Measurements from ENCODE around the gene TSC22D2.

TSC22D2 gene

DNA sequence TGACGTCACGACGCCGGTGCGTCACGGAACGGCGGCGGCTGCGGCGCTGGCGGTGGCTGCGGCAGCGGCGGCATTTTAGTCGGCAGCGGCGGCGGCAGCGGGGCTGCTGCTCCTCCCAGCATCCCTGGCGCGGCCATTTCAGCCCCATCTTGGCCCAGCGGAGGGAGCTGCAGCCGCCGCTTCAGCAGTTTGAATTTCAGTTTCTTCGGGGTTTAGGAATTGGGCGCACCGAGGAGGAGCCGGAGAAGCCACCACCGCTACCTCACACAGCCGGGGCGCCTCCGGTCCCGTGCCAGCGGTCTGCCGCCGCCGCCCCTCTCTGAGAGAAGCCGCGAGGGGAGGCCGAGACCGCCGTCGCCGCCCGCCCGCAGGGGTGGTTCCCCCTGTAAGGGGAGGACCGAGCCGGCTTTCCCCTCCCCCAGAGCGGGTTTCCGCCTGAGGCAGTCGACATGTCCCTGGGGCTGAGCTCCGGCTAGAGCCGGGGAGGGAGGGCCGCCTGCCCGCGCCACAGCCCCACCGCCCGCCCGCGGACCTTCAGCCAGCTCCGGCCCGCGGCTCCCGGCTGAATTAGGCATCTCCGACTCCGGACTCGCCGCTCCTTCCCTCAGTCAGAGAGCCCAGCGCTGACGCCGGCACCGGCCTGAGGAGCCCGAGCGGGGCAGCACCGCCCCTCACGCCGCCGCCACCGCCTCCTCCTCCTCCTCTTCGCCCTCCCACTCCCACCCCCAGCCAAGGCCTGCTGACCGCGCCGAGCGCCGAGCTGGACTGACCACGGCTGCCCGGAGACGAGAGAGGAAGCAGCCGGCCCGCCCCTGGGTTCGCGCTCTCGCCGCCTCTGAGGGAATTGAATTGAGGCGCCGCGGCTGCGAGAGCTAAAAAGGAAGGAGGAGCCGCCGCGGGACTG, at the start of gene TSC22D2:
TSS of gene TSC22D2 (plus strand) at position 78 of the 904 bp plus-strand sequence. CDS start 1,053 bp downstream, outside the sequence.
- DNase-seq (ENCODE audit: low read depth): peak; percentile 85

DNA sequence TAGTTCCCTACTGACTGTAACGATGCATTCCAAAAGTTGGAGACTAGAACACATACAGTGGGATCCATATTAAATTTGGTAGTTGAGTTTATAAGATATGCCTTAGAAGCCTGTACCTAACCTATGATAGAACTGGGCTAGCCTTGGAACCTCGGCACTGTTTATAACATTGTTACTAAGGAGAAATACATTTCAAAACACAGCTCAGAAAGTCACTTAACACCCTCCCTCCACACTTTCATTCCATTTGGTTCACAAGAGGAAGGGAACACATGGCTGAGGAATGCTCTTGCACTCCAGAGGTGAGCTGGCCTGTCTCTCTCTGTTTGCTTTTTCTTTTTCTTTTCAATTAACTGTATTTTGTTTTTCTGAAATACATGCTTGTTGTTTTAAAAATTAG, 48.7 kb upstream of the TSC22D2 start:
- no peak for DNase-seq (ENCODE audit: low read depth)

DNA sequence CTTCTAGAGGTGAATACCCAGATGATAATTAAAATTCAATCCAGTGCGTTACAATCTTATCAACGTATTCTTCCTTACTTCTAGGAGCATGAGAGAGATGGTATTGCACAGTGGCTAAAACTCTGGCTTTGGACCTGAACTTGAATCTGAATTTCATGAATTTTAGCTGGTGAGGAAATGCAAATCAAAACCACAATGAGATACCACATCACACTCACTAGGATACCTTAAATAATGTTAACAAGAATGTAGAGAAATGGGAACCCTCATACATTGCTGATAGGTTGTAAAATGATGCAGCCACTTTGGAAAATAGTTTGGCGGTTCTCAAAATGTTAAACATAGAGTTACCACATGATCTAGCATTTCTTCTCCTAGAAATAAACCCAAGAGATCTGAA, 47.1 kb upstream of the TSC22D2 start:
- no peak for DNase-seq (ENCODE audit: low read depth)

DNA sequence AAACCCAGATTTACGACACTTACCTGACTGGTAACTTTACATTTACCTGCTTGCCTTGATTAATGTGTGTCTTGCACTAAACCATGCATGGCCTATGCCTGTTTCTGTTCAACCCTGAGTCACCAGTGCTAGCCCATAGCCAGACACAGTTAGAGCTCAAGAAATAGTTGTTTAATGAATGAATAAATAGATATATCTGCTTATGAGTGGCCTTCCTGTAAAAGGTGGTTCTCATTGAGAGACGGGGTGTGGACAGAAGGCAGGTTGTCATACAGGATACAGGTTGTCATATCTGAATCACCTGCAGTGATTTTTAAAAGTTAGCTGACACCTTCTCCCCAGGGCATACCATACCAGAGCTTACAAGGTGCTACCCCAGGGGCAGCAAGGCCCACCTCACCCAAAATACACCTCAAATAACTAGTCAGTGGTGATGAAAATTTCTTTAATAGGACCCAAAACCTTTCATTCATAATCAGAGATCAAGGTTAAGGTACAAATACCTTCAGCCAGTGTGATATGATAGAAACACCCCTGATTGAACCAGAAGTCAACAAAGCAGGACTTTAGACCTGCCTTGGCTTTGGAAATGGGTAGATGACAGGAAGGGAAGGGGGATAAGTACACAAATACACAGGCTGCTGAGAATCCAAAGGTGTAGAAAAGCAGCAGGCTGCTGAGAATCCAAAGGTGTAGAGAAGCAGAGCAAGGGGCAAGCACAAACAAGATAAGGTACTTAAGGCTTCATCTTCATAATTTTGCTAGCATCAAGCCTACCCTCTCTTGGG, 45.4 kb upstream of the TSC22D2 start:
- no peak for DNase-seq (ENCODE audit: low read depth)

DNA sequence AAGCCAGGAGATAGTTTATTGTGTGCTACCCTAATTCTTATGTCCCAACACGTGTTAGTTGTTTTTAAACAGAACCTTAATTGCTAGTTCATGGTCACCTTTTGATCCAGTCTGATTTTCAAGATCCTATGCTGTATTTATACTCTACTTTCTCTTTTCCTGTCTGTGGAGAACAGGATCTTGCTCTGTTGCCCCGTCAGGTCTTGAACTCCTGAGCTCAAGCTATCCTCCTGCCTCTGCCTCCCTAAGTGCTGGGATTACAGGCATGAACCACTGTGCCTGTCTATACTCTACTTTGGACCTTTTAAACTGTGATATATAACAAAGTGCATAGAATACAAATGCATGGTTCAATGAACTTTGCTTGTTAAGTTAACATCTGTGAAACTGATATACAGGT, 44.7 kb upstream of the TSC22D2 start:
- no peak for DNase-seq (ENCODE audit: low read depth)

- no peak for DNase-seq (ENCODE audit: low read depth)
These were observed 42.9 kb upstream of the TSC22D2 start for GRCh38 chr3:150365132-150365604.

GRCh38 chr3:150367757-150368156, 40.3 kb upstream of the TSC22D2 start:
- no peak for DNase-seq (ENCODE audit: low read depth)

DNA sequence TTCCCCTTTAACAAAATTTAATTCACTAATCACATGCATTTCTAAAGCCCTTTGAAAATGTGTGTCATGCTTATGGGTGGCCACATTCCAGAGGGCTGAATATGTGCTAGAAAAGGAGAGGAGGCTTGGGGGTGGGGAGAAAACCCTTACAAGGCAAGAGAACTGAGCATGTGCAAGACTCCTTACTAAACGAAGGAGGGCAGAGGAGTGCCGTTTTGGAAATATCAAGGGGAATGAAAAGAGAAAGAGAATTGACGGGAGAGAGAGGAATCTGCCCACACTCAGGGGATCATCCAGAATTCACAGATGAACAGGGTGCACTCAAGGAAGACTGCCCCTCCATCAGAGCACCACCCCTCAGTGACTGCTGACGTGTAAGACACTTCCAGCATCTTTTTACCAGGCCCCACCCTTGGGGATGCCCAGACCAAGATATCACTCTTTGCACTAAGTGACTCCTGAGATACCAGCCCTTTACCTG, 37.9 kb upstream of the TSC22D2 start:
- peak; percentile 92 for DNase-seq (ENCODE audit: low read depth)

- DNase-seq (ENCODE audit: low read depth): no peak
These were observed 37.1 kb upstream of the TSC22D2 start for GRCh38 chr3:150370999-150371398.

DNA sequence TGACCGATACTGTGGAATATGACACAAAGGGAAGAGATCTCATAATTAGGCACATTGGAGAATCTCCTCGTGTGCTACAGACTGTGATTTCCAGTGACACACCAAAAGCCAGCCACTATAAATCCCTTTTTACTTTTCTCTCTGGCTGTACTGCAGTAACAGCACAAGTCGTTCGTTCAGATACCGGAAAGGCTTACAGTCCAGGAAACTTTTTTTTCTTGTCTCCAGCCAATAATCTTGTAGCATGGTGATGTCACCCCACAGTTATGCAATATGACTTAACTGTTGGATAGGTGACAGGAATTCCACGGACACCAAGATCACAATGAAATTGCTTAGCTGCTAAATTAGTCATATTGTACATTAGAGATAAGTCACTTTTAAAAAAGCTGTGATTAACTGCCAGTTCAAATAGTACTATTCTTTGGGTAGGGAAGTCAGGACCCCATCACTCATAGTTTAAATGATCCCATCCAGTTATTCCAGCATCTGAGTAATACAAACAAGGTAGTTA, 36.3 kb upstream of the TSC22D2 start:
- peak; percentile 99 for DNase-seq (ENCODE audit: low read depth)

DNA sequence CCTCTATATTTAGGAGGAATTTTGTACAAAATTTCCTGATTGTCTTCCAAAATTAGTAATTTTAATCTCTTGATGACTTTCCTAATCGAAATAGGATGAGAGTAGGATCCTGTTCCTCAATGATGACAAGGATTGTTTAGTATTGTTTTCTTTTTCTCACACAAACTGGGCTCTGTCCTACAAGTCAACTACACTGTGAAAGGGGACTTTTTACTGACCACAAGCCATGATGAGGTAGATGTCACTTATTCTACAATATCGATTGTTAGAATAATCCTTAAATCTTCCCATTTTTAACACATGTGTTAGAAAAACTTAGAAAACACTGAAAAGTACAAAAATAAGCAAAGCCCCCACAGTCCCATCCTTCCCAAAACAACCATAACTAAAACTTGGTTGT, 35.8 kb upstream of the TSC22D2 start:
- DNase-seq (ENCODE audit: low read depth): no peak

DNA sequence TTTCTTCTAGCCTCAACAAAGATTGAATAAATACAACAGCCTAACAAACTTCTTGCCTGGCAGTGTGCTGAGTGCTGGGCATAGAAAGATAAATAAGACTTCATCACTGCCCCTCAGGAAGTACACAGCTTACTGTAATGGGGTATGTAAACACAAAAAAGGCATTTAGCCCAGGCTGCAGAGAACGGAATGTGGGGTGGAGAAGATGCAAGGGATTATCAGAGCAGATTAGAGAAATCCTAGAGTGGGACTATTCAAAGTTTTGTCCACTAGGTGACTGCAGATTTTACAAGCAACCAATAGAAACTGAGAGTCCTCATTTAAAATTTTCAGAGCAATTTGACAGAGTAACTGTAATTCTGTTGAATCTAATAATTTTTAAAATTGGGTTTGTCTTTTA, 35.4 kb upstream of the TSC22D2 start:
- no peak for DNase-seq (ENCODE audit: low read depth)

DNA sequence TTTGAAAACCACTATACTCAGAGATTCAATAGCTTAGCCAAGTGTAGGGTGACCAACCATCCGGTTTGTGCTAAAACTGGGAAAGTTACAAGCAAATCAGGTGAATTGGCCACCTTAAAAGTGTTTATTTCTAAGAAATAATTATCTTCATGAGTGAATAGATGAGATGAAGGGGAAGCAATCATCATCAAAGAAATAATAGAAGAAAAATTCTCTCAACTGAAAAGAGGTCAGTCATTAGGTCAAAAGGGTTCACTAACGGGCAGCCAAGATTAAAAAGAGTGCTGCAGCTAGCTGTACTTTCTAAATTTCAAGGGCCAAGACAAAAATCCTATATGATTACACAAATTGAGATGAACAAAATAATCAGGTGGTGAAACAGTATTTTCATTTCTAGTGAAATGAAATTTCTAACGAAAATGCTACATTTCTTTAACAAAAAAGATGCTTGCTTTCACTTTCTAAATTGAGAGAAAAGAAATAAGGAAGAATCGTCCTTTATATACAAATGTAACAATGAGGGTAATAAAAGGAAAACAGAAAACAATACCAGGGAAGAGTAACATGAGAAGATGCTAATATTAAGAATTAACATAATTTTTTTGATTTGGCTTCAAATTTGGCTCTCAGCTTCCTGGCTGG, 34.7 kb upstream of the TSC22D2 start:
- no peak for DNase-seq (ENCODE audit: low read depth)

DNA sequence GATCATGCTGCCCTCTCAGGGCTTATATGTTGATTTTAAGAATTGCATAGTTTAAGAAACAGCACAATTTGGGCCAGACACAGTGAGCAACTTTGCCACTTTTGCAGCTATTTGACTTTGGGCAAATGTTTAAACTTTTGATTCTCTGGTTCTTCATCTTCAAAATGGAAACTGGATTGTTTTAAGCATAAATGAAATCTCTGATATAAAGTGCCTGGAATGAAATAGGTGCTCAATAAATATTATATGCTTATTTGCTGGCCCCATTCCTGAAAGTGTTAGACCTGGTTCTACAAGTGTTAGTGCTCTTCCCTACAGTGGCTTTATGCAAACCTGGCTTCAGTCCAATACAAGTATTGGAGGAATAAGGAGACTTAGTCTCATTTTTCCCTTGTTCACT, 33.1 kb upstream of the TSC22D2 start:
- no peak for DNase-seq (ENCODE audit: low read depth)

DNA sequence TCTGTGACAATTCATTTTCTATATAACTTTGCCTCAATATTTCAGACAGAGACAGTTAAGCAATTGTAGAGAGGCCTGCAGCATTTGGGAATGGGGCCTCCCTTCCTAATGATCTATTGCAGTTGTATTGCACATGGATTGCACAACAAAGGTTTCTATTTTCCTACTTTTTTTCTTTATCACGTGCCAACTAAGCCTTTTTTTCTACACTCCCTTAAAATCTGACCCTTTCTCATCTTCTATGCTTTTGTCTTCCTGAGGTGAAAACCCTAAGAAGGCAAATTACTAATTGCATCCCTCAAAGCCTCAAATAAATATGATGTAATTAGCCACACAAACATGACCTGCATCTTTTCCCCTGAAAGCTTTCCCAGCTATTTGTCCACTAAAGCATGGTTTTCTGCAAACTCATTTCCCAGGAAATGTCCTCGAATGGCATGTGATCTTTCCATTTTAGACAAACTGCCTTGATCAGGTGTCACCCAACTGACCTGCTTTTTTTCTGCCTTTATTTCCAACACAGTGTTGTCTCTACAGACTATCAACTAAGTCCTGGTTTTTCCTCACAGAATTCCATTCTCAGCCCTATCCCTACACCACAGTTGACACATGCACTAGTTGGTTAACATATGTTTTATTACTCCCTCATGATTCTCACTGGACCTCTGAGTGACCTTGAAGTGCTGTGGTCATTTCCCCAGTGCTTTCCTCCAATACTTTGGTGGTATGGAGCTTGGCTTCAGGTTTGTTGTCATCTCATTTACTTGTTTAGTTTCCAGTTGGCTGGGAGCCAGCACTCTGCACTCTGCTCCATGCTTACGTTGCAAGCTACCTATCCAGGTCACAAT, 31.9 kb upstream of the TSC22D2 start:
- no peak for DNase-seq (ENCODE audit: low read depth)

DNA sequence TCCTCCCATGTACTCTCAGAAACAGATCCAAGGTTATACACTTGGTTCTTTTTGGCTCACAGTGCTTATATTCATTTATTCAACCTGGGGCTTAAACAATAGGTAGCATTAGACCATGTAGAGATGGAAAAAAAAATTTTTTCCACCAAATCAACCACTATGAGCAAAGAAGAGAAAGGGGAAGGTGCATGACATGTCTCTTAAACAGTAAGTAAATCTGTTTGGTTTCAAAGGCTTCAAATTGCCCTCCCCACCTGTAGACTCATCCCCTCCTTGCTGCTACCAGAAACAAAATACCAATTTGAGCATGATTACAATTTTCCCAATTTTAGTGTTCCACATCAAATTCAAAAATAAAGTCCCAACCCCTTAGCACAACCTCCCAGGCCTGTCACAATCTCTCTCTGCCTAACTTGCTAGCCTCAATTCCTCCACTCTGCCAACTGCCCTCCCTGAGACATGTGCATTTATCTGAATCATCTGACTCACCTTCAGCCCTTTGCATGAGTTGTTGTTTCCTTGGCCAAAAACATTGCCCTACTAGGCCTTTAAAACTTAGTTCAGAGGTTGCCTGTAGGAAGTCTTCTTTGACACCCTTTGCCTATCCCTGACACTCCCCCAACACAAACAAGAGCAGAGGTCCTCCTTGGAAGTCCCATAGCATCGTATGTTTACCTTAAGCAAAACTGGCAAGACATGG, 30.3 kb upstream of the TSC22D2 start:
- DNase-seq (ENCODE audit: low read depth): no peak

DNA sequence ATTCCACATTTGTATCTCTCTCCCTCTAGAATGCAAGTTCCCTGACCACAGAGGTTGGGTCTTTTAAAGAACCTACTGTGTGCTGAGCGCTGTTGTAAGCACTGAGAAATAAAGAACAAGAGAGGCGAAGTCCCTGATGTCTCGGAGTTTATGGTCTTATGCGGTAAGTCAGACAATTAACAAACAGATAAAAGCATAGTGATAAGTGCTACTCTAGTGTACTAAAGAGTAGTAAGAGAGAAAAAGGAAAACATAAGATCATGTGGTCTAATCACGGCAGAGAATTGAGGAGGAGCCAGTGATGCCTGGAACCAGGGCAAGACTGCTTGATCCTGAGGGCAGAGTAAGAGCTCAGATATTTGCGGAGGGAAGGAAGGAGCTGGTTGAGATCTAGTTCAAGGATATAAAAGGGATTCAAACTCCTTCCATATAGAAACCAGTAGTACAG, 29.8 kb upstream of the TSC22D2 start:
- no peak for DNase-seq (ENCODE audit: low read depth)

GRCh38 chr3:150379469-150379868, 28.6 kb upstream of the TSC22D2 start:
- DNase-seq (ENCODE audit: low read depth): no peak

DNA sequence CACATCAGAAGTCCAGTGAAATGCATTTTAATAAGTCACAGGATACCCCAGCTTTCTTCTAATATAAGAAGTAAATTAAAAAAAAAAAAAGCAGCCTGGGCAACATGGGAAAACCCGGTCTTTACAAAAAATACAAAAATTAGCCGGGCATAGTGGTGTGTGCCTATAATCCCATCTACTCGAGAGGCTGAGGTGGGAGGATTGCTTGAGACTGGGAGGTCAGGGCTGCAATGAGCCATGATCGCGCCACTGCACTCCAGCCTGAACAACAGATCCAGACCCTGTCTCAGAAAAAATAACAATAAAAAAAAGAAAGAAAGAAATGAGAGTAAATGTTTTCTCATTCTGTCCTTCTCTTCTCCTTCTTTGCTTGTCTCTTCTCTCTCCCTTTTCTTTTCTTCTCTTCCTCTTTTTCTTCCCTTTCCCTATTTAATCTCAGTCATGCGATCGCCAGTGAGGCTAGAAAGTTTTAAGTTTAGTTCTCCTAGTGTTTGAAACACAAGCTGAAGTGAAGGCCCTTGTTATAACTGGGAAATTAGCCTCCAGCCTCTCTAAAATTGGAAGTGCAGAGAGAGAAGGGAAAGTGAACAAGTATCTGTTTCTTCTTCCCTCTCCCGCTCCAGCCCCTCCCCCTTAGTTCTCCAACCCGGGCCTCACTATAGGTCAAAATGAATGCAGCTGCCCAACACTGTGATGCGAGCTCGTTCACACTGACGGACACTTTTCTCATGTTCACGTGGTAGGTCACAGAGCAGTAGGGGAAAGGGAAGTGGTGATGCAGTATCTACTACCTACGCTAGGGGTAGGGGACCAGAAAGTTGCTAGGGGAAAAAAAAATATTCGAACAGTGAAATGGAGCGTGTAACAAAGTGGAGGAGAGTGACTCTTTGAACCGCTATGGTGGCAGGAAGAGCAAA, 23.5 kb upstream of the TSC22D2 start:
- no peak for DNase-seq (ENCODE audit: low read depth)
